MM.1S (cell line): Measurements from ENCODE around the gene DYNC1I2.

Source experiments
- DNase-seq: peaks from one replicate; pipeline ENCODE4 v3.0.0-alpha.2; 2015
- H2AFZ ChIP-seq: fragments of 300-600 bp; sonication (generic); 2 replicates; pipeline ENCODE4 v1.6.0; 2016; ENCODE audit warnings: antibody characterized with exemption, low read length
- H3F3A ChIP-seq: fragments of 300-600 bp; sonication (generic); 2 replicates; pipeline ENCODE4 v1.6.1; 2016; ENCODE audit warnings: mild to moderate bottlenecking, antibody characterized with exemption, low read length, moderate library complexity, mixed read lengths; ENCODE audit not compliant: insufficient read depth
- H3K27ac ChIP-seq: fragments of 300-600 bp; sonication (generic); 2 replicates; pipeline ENCODE4 v1.5.1; 2016; ENCODE audit warnings: mild to moderate bottlenecking, low read length
- H3K27me3 ChIP-seq: fragments of 300-600 bp; sonication (generic); replicated peaks from 2 replicates; pipeline ENCODE4 v1.6.0; 2016; ENCODE audit warnings: low read length; ENCODE audit not compliant: insufficient read depth
- H3K36me3 ChIP-seq: fragments of 300-600 bp; sonication (generic); replicated peaks from 2 replicates; pipeline ENCODE4 v1.6.1; 2016; ENCODE audit warnings: mild to moderate bottlenecking, low read length, mixed read lengths; ENCODE audit not compliant: insufficient read depth
- H3K4me1 ChIP-seq: fragments of 300-600 bp; sonication (generic); 2 replicates; pipeline ENCODE4 v1.6.1; 2016; ENCODE audit warnings: low read length, mixed read lengths
- H3K4me2 ChIP-seq: fragments of 300-600 bp; sonication (generic); 2 replicates; pipeline ENCODE4 v1.6.0; 2016; ENCODE audit warnings: low read depth, low read length
- H3K4me3 ChIP-seq: fragments of 300-600 bp; sonication (generic); 2 replicates; pipeline ENCODE4 v1.5.1; 2016; ENCODE audit warnings: low read length, mixed read lengths
- H3K79me2 ChIP-seq: fragments of 300-600 bp; sonication (generic); 2 replicates; pipeline ENCODE4 v1.6.1; 2016; ENCODE audit warnings: mixed run types, low read length, mixed read lengths
- H3K9ac ChIP-seq: fragments of 300-600 bp; sonication (generic); 2 replicates; pipeline ENCODE4 v1.6.1; 2016; ENCODE audit warnings: low read length, mixed read lengths
- H3K9me2 ChIP-seq: fragments of 300-600 bp; sonication (generic); replicated peaks from 2 replicates; pipeline ENCODE4 v1.6.1; 2016; ENCODE audit warnings: mild to moderate bottlenecking, low read length, mixed read lengths; ENCODE audit not compliant: insufficient read depth
- H3K9me3 ChIP-seq: fragments of 300-600 bp; sonication (generic); replicated peaks from 2 replicates; pipeline ENCODE4 v1.6.1; 2016; ENCODE audit warnings: mild to moderate bottlenecking, low read length, mixed read lengths; ENCODE audit not compliant: insufficient read depth
- H4K20me1 ChIP-seq: fragments of 300-600 bp; sonication (generic); 2 replicates; pipeline ENCODE4 v1.6.1; 2016; ENCODE audit warnings: mild to moderate bottlenecking, low read length, moderate library complexity, mixed read lengths; ENCODE audit not compliant: insufficient read depth
- CTCF ChIP-seq: fragments of 300-600 bp; sonication (generic); IDR thresholded peaks from 2 replicates; pipeline ENCODE4 v1.5.1; 2016; ENCODE audit warnings: antibody characterized with exemption, low read length, mixed read lengths
- EZH2 ChIP-seq: fragments of 300-600 bp; sonication (generic); optimal IDR thresholded peaks from 2 replicates; pipeline ENCODE3; 2017; ENCODE audit warnings: low read depth, mild to moderate bottlenecking, antibody characterized with exemption, low read length, mixed read lengths
- EZH2phosphoT487 ChIP-seq: fragments of 300-600 bp; sonication (generic); IDR thresholded peaks from 2 replicates; pipeline ENCODE4 v1.6.1; 2018; ENCODE audit warnings: antibody characterized with exemption, low read length

The DYNC1I2 gene

GRCh38 chr2:171794918-171795317 is 107.6 kb downstream of the DYNC1I2 start:
- H3K79me2 ChIP-seq: no peaks in the 10 kb centered on the region
- H3K4me1 ChIP-seq: no peaks in the 10 kb centered on the region
- TF ChIP-seq EZH2 (no peak), EZH2phosphoT487 (no peak), CTCF (no peak)
- no peaks in the 10 kb centered on the region for H3K27me3 ChIP-seq
- H3K9me2 ChIP-seq: no peaks in the 10 kb centered on the region
- H3K9me3 ChIP-seq: no peaks in the 10 kb centered on the region
- no peak overlapping the region for H3K27ac ChIP-seq
- H3K4me3 ChIP-seq: no peak overlapping the region
- no peak overlapping the region for H2AFZ ChIP-seq
- no peak overlapping the region for H3K4me2 ChIP-seq
- H3K36me3 ChIP-seq: no peaks in the 10 kb centered on the region
- H3K9ac ChIP-seq: no peak overlapping the region
- no peak for DNase-seq
- no peaks in the 10 kb centered on the region for H4K20me1 ChIP-seq
- no peaks in the 10 kb centered on the region for H3F3A ChIP-seq
